ENCODE measurements around the gene TDRD1.

The TDRD1 gene

DNA sequence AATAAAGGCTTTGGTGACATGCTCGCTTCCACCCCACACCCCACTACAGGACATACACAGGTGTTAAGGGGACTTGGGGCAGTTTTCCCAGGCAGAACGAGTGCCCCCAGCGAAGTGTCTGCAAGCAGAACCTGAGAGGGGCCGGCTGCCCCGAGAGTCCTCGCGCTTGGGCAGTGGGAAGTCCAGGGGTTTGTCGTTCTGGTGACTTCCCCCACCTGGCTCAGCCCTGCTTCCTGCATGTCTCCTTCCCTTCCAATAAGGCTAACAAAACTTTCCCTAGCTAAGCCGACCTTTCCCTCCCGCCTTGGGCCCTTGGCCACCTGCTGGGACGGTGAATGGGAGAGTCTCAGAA lies 60.8 kb downstream of the TDRD1 start:
- Histone ChIP-seq H3K36me3 (ENCODE audit: insufficient read depth, low read depth, low read length) (no peaks in the 10 kb centered on the region), H3K9me3 (ENCODE audit: insufficient read depth, low read depth, low read length) (no peaks in the 10 kb centered on the region), H3K9ac (ENCODE audit: low read depth, low read length) (peak overlapping the region; percentile 72), H3K4me3 (ENCODE audit: low read length) (peak overlapping the region; percentile 77), H3K27ac (ENCODE audit: low read length) (no peak overlapping the region), H3K27me3 (ENCODE audit: insufficient read depth, low read length) (peaks cover 57% of the 10 kb centered on the region), H3K4me1 (ENCODE audit: insufficient read depth, low read length) (peaks cover 12% of the 10 kb centered on the region; the same call in 1 of the 2 replicates)

DNA sequence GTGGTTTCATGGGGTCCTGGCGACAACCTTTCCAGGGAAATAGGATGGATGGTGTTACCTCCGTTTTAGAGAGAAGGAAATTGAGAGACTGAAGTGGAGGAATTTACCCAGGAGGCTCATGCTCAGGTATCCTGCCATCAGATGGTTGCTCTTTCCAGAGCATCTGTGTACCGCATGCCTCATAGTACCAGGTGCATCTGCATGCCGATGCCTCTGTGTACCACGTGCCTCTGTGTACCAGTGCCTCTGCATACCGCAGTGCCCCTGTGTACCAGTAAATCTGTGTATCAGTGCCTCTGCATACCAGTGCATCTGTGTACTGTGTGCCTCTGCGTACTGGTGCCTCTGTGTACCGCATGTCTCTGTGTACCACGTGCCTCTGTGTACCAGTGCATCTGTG lies 63.1 kb downstream of the TDRD1 start:
- Histone ChIP-seq H3K36me3 (ENCODE audit: insufficient read depth, low read depth, low read length) (no peaks in the 10 kb centered on the region), H3K27me3 (ENCODE audit: insufficient read depth, low read length) (peaks cover 57% of the 10 kb centered on the region), H3K9me3 (ENCODE audit: insufficient read depth, low read depth, low read length) (no peaks in the 10 kb centered on the region), H3K4me1 (ENCODE audit: insufficient read depth, low read length) (peaks cover 12% of the 10 kb centered on the region; the same call in 1 of the 2 replicates), H3K9ac (ENCODE audit: low read depth, low read length) (no peak overlapping the region), H3K4me3 (ENCODE audit: low read length) (no peak overlapping the region), H3K27ac (ENCODE audit: low read length) (no peak overlapping the region)

DNA sequence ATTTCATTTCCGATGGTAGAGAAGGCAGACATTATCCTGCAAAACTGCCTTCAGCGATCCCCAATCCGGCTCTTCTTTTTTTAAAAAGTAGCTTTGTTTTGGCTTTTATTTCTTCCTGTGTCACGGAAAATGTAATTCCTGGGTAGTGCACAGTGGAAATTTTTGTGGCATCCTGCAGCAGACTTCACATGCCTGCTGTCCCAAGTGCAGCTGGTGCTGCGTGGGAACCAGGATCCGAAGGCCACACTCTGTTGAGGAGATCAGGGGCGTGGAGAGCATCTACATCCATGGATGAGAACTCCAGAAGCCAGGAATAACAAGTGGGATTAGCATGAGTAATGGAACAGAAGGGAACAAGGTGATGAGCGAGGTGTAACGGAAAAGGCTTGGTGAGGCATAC lies 64.5 kb downstream of the TDRD1 start:
- H3K27ac ChIP-seq (ENCODE audit: low read length), result no peak overlapping the region
- peaks cover 46% of the 10 kb centered on the region for H3K27me3 ChIP-seq (ENCODE audit: insufficient read depth, low read length)
- H3K9me3 ChIP-seq (ENCODE audit: insufficient read depth, low read depth, low read length), result no peaks in the 10 kb centered on the region
- H3K36me3 ChIP-seq (ENCODE audit: insufficient read depth, low read depth, low read length), result no peaks in the 10 kb centered on the region
- no peak overlapping the region for H3K9ac ChIP-seq (ENCODE audit: low read depth, low read length)
- no peak overlapping the region for H3K4me3 ChIP-seq (ENCODE audit: low read length)
- H3K4me1 ChIP-seq (ENCODE audit: insufficient read depth, low read length), result peaks cover 12% of the 10 kb centered on the region; the same call in 1 of the 2 replicates

DNA sequence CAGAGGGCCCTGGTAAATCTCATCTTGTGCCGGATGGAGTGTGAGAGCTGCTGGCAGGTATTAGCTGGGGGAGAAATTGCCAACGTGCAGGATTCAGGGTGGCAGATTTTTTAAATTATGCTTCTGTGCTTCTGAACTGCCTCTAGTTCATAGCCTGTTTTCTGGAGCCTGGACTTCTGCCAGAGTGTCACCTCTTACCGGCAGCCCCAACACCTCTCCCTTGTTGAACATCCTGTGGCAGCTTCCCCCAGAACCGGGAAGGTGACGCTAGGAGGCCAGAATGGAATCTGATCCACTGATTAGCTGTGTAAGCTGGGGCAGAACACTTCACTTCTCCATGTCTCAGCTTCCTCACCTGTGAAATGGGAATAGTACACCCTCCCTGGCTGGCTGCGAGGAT lies 65.0 kb downstream of the TDRD1 start:
- Histone ChIP-seq H3K27ac (ENCODE audit: low read length) (no peak overlapping the region), H3K4me1 (ENCODE audit: insufficient read depth, low read length) (peaks cover 9% of the 10 kb centered on the region; the same call in 1 of the 2 replicates), H3K4me3 (ENCODE audit: low read length) (no peak overlapping the region), H3K9ac (ENCODE audit: low read depth, low read length) (no peak overlapping the region), H3K27me3 (ENCODE audit: insufficient read depth, low read length) (peaks cover 42% of the 10 kb centered on the region), H3K9me3 (ENCODE audit: insufficient read depth, low read depth, low read length) (no peaks in the 10 kb centered on the region), H3K36me3 (ENCODE audit: insufficient read depth, low read depth, low read length) (no peaks in the 10 kb centered on the region)

DNA sequence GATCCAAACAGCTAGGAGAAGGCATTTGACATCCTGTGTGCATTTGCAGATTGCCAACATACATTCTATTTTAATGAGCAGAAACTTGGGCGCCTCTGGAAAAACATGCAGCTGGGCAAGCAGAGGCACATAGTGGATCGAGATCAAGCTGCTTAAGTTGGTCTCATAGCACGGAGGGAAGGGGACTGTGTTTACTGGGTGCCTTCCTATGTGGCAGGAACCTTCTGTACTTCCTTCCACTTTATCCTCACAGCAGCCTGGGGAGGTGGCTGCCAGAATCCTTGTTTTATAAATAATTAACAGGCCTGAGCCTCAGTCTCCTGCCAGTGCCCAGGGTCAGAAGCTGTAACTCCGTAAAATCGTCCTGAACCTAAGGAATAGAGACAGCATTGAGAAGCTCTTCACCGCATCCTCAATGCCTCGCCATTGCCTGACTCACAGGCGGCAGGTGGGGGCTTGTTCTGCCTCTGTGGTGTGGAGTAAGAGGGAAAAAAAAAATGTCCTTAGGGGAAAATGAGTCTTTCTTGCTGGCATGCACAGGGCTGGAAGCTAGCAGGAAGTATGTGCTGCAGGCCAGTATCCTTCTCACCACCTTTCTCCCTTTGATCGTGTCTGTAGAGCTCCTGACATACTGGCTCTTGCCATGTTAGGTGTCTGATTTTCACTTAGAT lies 66.1 kb downstream of the TDRD1 start:
- H3K27ac ChIP-seq (ENCODE audit: low read length), result no peak overlapping the region
- no peaks in the 10 kb centered on the region for H3K36me3 ChIP-seq (ENCODE audit: insufficient read depth, low read depth, low read length)
- H3K4me1 ChIP-seq (ENCODE audit: insufficient read depth, low read length), result peaks cover 5% of the 10 kb centered on the region; the same call in 1 of the 2 replicates
- peaks cover 30% of the 10 kb centered on the region for H3K27me3 ChIP-seq (ENCODE audit: insufficient read depth, low read length)
- no peak overlapping the region for H3K4me3 ChIP-seq (ENCODE audit: low read length)
- no peak overlapping the region for H3K9ac ChIP-seq (ENCODE audit: low read depth, low read length)
- no peaks in the 10 kb centered on the region for H3K9me3 ChIP-seq (ENCODE audit: insufficient read depth, low read depth, low read length)

DNA sequence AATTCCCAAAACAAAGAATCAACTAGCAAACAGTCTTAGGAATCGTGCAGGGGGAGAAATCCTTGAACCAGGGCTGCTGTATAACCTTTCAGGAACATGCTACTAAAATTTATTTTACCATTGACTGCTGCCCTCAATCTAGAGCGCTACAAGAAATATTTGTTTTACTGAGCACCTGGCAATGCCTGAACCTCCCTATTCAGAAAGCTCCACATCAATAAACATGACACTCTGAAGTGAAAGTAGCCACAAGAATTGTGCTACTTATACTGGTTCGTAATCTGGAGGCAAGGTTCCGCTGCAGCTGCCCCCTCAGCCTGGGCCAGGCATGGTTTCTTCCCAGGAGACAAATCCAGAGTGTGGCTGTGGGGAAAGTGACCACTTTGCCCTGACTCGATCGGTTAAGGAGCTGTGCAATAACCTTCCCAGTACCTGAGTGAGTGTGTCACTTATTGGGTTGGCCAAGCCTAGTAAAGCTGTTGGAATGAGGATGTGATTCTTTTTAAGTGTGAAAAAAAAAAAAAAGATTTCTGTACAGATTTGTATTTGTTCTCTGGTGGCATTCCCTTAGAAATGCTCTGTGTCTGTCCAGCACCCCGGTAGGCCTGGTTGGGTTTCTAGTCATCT lies 67.6 kb downstream of the TDRD1 start:
- no peaks in the 10 kb centered on the region for H3K36me3 ChIP-seq (ENCODE audit: insufficient read depth, low read depth, low read length)
- no peak overlapping the region for H3K9ac ChIP-seq (ENCODE audit: low read depth, low read length)
- H3K4me1 ChIP-seq (ENCODE audit: insufficient read depth, low read length), result 0 out of 2 replicates have a peak, but pooled peaks cover 3% of the 10 kb centered on the region
- no peak overlapping the region for H3K4me3 ChIP-seq (ENCODE audit: low read length)
- peaks cover 15% of the 10 kb centered on the region for H3K27me3 ChIP-seq (ENCODE audit: insufficient read depth, low read length)
- H3K9me3 ChIP-seq (ENCODE audit: insufficient read depth, low read depth, low read length), result no peaks in the 10 kb centered on the region
- no peak overlapping the region for H3K27ac ChIP-seq (ENCODE audit: low read length)

DNA sequence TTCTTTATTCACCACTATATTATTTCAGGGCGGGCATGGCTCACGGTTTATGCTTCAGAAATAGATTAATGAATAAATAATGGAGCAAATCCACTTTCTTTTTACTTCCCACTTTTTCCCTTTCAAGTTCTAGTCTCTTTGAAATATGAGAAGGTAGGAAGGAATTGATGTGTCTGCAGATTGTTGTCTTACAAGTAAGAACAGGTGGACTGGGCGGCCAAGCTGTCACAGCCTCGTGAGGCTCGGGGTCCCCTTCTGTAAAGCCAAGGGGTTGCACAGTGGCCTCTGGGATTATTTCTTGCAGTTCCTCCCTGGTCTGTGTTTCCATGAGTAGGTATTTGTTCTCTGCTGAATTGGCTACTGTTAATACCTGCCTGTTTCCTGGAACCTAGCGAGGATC lies 71.1 kb downstream of the TDRD1 start:
- Histone ChIP-seq H3K9me3 (ENCODE audit: insufficient read depth, low read depth, low read length) (no peaks in the 10 kb centered on the region), H3K27ac (ENCODE audit: low read length) (no peak overlapping the region), H3K4me1 (ENCODE audit: insufficient read depth, low read length) (no peaks in the 10 kb centered on the region), H3K4me3 (ENCODE audit: low read length) (no peak overlapping the region), H3K27me3 (ENCODE audit: insufficient read depth, low read length) (no peaks in the 10 kb centered on the region), H3K36me3 (ENCODE audit: insufficient read depth, low read depth, low read length) (no peaks in the 10 kb centered on the region), H3K9ac (ENCODE audit: low read depth, low read length) (no peak overlapping the region)

DNA sequence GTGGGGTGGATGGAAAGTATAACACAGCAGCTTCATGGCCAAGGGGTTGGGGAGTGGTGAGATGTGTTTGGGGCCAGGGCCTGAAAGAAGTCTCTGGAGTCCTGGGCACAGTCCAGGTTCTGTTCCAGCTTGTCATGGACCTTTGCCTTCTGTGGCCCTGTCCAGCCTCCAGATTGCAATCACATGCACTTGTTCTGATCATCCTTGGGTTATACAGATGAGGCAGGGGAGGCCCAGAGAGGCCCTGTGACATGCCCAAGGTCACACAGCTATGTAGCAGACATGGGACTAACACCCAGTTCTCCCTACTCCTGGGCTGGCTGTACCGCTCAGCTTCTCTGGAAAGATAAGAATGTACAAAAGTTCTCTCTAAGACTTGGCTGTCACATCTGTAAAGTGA lies 71.6 kb downstream of the TDRD1 start:
- H3K4me3 ChIP-seq (ENCODE audit: low read length), result no peak overlapping the region
- H3K9ac ChIP-seq (ENCODE audit: low read depth, low read length), result no peak overlapping the region

DNA sequence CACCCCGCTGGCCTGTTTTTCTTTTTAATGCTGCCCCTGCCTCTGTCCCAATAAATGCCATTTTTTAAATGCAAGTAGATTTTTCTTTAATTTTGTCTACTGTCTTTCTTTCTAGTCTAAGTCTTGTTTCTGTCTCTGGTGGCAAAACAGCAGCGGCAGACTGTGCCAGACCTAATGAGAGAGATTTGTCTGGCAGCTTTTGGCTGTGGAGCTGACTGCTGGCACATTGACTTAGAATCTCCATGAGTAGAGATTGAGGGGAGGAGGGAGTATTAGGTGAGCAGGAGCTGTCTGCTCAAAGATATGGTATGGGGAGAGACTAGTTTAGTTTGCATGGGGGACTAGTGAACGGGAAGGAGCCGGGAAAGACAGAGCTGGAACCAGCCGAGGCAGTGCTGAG lies 72.9 kb downstream of the TDRD1 start:
- no peaks in the 10 kb centered on the region for H3K27me3 ChIP-seq (ENCODE audit: insufficient read depth, low read length)
- H3K9me3 ChIP-seq (ENCODE audit: insufficient read depth, low read depth, low read length), result no peaks in the 10 kb centered on the region
- H3K36me3 ChIP-seq (ENCODE audit: insufficient read depth, low read depth, low read length), result no peaks in the 10 kb centered on the region
- H3K4me3 ChIP-seq (ENCODE audit: low read length), result no peak overlapping the region
- no peaks in the 10 kb centered on the region for H3K4me1 ChIP-seq (ENCODE audit: insufficient read depth, low read length)
- H3K9ac ChIP-seq (ENCODE audit: low read depth, low read length), result no peak overlapping the region
- H3K27ac ChIP-seq (ENCODE audit: low read length), result no peak overlapping the region

More for the DNA sequence above, 71.6 kb downstream of the TDRD1 start:
- Histone ChIP-seq H3K36me3 (ENCODE audit: insufficient read depth, low read depth, low read length) (no peaks in the 10 kb centered on the region), H3K27ac (ENCODE audit: low read length) (no peak overlapping the region), H3K27me3 (ENCODE audit: insufficient read depth, low read length) (no peaks in the 10 kb centered on the region), H3K9me3 (ENCODE audit: insufficient read depth, low read depth, low read length) (no peaks in the 10 kb centered on the region), H3K4me1 (ENCODE audit: insufficient read depth, low read length) (no peaks in the 10 kb centered on the region)

DNA sequence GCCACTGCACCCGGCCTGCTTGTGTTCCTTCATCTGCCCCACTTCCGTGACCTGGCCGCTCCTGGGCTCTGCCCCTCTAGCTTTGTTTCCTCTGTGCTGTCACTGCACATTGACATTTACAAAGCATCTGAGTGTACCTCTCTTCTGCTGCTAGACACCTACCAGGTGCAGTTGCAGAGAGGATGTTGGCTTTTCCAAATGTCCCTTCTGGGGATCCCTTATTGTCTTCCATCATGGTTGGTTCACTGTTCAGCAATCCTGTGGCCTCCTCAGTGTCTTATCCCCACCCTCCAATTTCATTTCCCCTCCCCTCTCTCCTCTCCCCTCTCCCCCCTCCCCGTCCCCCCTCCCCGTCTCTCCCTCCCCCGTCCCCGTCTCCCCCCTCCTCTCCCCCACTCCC lies 73.7 kb downstream of the TDRD1 start:
- Histone ChIP-seq H3K27ac (ENCODE audit: low read length) (no peak overlapping the region), H3K9ac (ENCODE audit: low read depth, low read length) (no peak overlapping the region), H3K4me3 (ENCODE audit: low read length) (no peak overlapping the region), H3K4me1 (ENCODE audit: insufficient read depth, low read length) (no peaks in the 10 kb centered on the region), H3K9me3 (ENCODE audit: insufficient read depth, low read depth, low read length) (no peaks in the 10 kb centered on the region), H3K36me3 (ENCODE audit: insufficient read depth, low read depth, low read length) (no peaks in the 10 kb centered on the region), H3K27me3 (ENCODE audit: insufficient read depth, low read length) (no peaks in the 10 kb centered on the region)

DNA sequence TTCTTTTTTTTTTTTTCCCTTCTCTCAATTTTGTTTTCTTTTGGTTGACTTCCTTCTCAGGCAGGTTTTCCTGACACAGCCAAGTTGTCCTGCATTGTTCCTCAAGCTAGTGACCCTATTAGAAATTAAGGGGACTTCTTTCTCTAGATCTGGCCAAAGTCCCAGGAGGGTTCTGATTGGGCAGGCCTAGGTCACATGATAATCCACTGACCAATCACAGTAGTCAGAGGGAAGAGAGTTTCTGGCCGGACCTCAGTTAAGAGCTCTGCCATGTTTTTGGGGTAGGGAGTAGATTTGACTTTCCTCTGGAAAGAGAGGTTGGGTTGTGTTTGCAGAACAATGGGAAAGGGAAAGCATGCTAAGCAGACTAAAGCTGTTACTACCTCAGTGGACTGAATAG lies 76.1 kb downstream of the TDRD1 start:
- H3K4me1 ChIP-seq (ENCODE audit: insufficient read depth, low read length), result no peaks in the 10 kb centered on the region
- H3K9me3 ChIP-seq (ENCODE audit: insufficient read depth, low read depth, low read length), result no peaks in the 10 kb centered on the region
- no peak overlapping the region for H3K4me3 ChIP-seq (ENCODE audit: low read length)
- H3K27ac ChIP-seq (ENCODE audit: low read length), result no peak overlapping the region
- no peak overlapping the region for H3K9ac ChIP-seq (ENCODE audit: low read depth, low read length)
- no peaks in the 10 kb centered on the region for H3K36me3 ChIP-seq (ENCODE audit: insufficient read depth, low read depth, low read length)
- H3K27me3 ChIP-seq (ENCODE audit: insufficient read depth, low read length), result no peaks in the 10 kb centered on the region

DNA sequence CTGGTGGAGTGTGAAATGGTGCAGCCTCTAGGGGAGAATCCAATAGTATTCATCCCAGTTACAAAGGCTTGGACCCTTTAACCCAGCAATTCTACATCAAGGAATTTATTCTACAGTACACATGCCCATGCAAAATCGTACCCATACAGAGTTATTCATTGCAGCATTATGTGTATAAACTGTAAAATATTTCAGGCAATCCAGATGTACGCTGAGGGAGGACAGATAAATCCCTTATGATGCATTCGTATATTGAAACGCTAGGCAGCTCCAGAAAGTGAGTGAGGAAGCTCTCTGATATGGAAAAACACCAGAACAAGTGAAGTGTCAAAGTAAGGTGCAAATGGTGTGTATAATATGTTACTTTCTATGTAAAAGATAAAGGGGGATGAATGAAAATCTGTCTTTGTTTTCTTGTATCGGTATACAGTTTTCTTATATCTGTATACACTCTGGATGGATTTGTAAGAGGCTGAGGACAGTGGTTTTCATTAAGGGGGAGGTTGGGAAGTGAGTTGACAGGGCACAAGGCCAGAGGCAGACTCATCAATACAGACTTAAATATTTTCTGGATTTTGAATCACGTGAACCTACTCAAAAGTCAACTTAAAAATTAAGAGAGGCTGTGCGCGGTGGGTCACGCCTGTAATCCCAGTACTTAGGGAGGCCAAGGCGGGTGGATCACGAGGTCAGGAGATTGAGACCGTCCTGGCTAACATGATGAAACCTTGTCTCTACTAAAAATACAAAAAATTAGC lies 77.0 kb downstream of the TDRD1 start:
- Histone ChIP-seq H3K27ac (ENCODE audit: low read length) (no peak overlapping the region), H3K9me3 (ENCODE audit: insufficient read depth, low read depth, low read length) (no peaks in the 10 kb centered on the region), H3K4me3 (ENCODE audit: low read length) (no peak overlapping the region), H3K4me1 (ENCODE audit: insufficient read depth, low read length) (no peaks in the 10 kb centered on the region), H3K36me3 (ENCODE audit: insufficient read depth, low read depth, low read length) (no peaks in the 10 kb centered on the region), H3K9ac (ENCODE audit: low read depth, low read length) (no peak overlapping the region), H3K27me3 (ENCODE audit: insufficient read depth, low read length) (no peaks in the 10 kb centered on the region)
